Measurements from ENCODE around the gene DAPP1. TPM values are rescaled to one million over a fixed set of nuclear protein-coding genes. Genes with fewer than 3 reads are reported as not detected.

Gene DAPP1
- total and polyA plus RNA-seq, 10 of the 15 experiments (the other 5 are each of a cell fraction or from before 2014, with no cell fraction given): 46.5 to 147 (median 74.2) TPM

- no peak overlapping the region for H2AFZ ChIP-seq (ENCODE audit: control insufficient read depth, low read depth, low read length)
- ChIA-PET POLR2A (interaction anchor here (0.5 to 1.1 kb wide), 3 partner anchors 10 to 186 kb away, joined by 3 read pairs; no protein-coding TSS in a partner anchor), RAD21 (ENCODE audit: unreplicated experiment) (no interaction called here), CTCF (interaction anchor here (0.9 to 1.8 kb wide), 5 partner anchors 9 to 262 kb away, joined by 3 to 8 read pairs (median 3); no protein-coding TSS in a partner anchor), SMC1A (ENCODE audit: uncharacterized antibody, unreplicated experiment) (interaction anchor here (1.2 to 3.5 kb wide), 3 partner anchors 12 to 14 kb away, joined by 6 to 23 read pairs (median 10); no protein-coding TSS in a partner anchor)
- FAIRE-seq (no peak), ATAC-seq (no peak), DNase-seq (ENCODE audit: low read depth, low spot score) (no peak)
- no peak overlapping the region for H3K9ac ChIP-seq (ENCODE audit: control insufficient read depth, insufficient read depth, low read length)
- no peak for TF ChIP-seq SIX5 (IDR thresholded peaks at IDR 0.05; ENCODE audit: low read depth, low read length, severe bottlenecking)
- no peak for TF ChIP-seq MTA2 (IDR thresholded peaks at IDR 0.05; ENCODE audit: low read depth)
- no peak for TF ChIP-seq EGR1 (IDR thresholded peaks at IDR 0.05; ENCODE audit: borderline replicate concordance in 1 of 2, low read depth in 2 of 2, low read length in 2 of 2)
- no peak for TF ChIP-seq ESRRA (IDR thresholded peaks at IDR 0.05; ENCODE audit: low read length)
- TF ChIP-seq HDAC6 (IDR thresholded peaks at IDR 0.05; ENCODE audit: unreplicated experiment): no peak
- no peak for TF ChIP-seq NR2C1 (IDR thresholded peaks at IDR 0.05)
- no peak for TF ChIP-seq BCL3 (IDR thresholded peaks at IDR 0.05; ENCODE audit: borderline replicate concordance, insufficient read depth, low read depth, low read length, poor library complexity, severe bottlenecking)
- TF ChIP-seq HCFC1 (IDR thresholded peaks at IDR 0.05; ENCODE audit: low read length): no peak
- no peak for TF ChIP-seq KAT2A (conservative IDR thresholded peaks at IDR 0.05; ENCODE audit: control insufficient read depth, low read depth, low read length)
- no peak for TF ChIP-seq PML (IDR thresholded peaks at IDR 0.05; ENCODE audit: low read length)
- no peak for TF ChIP-seq MYB (IDR thresholded peaks at IDR 0.05; ENCODE audit: borderline replicate concordance, low read depth, low read length)
- no peak for TF ChIP-seq NBN (IDR thresholded peaks at IDR 0.05)
- no peak for TF ChIP-seq EZH2 (IDR thresholded peaks at IDR 0.05; ENCODE audit: borderline replicate concordance, control insufficient read depth, low read depth, low read length)
- no peak for TF ChIP-seq RCOR1 (conservative IDR thresholded peaks at IDR 0.05; ENCODE audit: low read depth, low read length)
- no peak for TF ChIP-seq RAD21 (IDR thresholded peaks at IDR 0.05; ENCODE audit: insufficient read depth, low read depth, low read length)
- no peak for TF ChIP-seq HDAC2 (IDR thresholded peaks at IDR 0.05)
- TF ChIP-seq TBL1XR1 (IDR thresholded peaks at IDR 0.05; ENCODE audit: low read depth, low read length): no peak
- TF ChIP-seq PBX3 (IDR thresholded peaks at IDR 0.05; ENCODE audit: insufficient replicate concordance, low read depth, low read length): no peak
- no peak for TF ChIP-seq USF1 (IDR thresholded peaks at IDR 0.05; ENCODE audit: borderline replicate concordance, extremely low read length, insufficient read depth, low read depth, low read length)
- no TSS peak for BruUV-seq (replicated peaks)
- peaks cover 32% of the 10 kb centered on the region for H3K79me2 ChIP-seq (ENCODE audit: control insufficient read depth, insufficient read depth, low read length)
- no peaks in the 10 kb centered on the region for H4K20me1 ChIP-seq (ENCODE audit: control insufficient read depth, insufficient read depth)
- intact Hi-C loops (cut with micrococcal nuclease; ENCODE audit: unreplicated experiment): no loop called here
- no peak overlapping the region for H3K4me3 ChIP-seq
- H3K36me3 ChIP-seq (ENCODE audit: control insufficient read depth in 2 of 2, insufficient read depth in 2 of 2, low read length in 1 of 2): peaks cover 11 to 22% of the 10 kb centered on the region in 2 experiments
- in situ Hi-C loops (cut with MboI): loop anchor here (25.0 kb wide), 1 partner anchor 1179 kb away; no protein-coding TSS in a partner anchor
- H3K9me3 ChIP-seq (replicated peaks; ENCODE audit: control insufficient read depth, insufficient read depth, low read length): no peaks in the 10 kb centered on the region
- 75% methylated on average over 5 of the region's 5 CpGs for WGBS (ENCODE audit: insufficient coverage, insufficient replicate concordance, low lambda C conversion rate, missing lambda C conversion rate)
- no peak overlapping the region for H3K4me2 ChIP-seq (ENCODE audit: control insufficient read depth, insufficient read depth)
- H3K4me1 ChIP-seq (ENCODE audit: control insufficient read depth, insufficient read depth, low read length): no peaks in the 10 kb centered on the region
- H3K27me3 ChIP-seq (replicated peaks in 1 of 2; ENCODE audit: control insufficient read depth in 2 of 2, insufficient read depth in 2 of 2, low read length in 1 of 2): no peaks in the 10 kb centered on the region
- no peak overlapping the region for H3K27ac ChIP-seq (ENCODE audit: control insufficient read depth, insufficient read depth)
Measured at GRCh38 chr4:99833756-99834155, 17.1 kb downstream of the DAPP1 start.
